HUDEP-2 (cell line): Measurements from ENCODE around the gene ANKFN1.

Experiments
- DNase-seq, 76 experiments: peaks; one replicate each; lab custom pipeline; 2025; ENCODE audit not compliant: unreplicated experiment in 76 of 76; lab: John Stamatoyannopoulos, UW

Gene ANKFN1

DNA sequence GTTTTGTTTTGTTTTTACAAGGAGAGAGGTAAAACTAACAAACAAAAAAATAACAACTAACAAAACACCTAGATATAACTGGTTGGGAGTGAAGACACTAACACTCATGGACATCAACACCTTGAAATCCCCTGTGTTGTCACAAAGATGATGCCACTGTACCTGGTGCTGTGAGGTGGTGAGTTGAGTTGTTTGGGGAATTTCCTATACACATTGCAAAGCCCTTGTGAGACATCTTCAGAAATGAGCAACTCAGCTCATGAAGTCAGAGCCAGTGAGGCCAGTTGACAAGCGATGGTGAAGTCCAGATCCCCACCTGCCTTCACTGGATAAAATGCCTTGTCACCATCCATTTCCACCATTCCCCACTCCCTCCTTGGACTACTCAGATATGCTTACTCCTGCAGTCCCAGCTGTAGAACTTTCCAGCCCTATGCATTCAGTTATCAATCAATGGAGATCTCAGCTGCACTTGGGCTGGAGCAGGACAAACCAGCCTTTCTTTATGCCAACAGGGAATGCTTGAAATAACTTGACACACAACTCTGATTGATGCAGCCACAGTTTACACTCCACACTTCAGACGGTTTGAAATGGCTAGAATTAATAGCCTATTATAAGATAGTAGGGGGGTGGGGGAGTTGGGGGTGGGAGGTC, 22.2 kb downstream of the ANKFN1 start:
- DNase-seq: no peak

DNA sequence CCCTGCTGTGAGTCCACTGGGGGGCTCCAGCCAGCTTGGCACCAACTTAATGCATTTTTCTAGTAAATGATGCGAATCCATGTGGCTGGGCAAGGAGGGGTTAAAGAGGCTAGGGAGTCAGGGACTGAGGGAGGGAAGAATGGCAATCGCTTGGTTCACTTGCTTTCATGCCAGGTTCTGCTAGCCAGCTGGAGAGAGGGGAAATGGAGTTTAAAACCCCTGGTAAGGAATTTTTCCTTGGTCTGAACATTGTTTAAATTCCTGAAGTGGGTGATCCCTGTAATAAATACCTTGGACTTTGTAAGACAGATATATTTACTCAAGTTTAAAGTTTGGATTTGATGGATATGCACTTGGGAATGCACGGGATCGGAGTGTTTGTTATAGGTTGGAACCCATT, 22.8 kb downstream of the ANKFN1 start:
- no peak for DNase-seq

DNA sequence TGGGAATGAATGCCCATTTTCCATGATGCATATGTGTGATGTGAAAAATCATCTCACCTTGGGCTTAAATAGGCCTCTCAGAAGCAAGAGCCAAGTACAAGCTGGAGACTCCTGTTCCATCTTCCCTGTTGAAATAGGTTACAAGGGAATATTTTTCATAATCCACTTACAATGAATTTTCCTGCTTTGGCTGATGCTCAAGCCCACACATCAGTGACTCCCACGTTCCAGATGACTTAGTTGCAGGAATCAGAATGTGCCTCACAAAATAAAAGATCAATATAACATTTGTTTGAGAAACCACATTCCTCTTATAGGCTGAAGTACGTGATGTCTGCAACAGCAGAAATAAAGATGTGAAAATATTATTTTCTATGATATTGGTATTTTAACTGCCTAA, 24.1 kb downstream of the ANKFN1 start:
- no peak for DNase-seq

DNA sequence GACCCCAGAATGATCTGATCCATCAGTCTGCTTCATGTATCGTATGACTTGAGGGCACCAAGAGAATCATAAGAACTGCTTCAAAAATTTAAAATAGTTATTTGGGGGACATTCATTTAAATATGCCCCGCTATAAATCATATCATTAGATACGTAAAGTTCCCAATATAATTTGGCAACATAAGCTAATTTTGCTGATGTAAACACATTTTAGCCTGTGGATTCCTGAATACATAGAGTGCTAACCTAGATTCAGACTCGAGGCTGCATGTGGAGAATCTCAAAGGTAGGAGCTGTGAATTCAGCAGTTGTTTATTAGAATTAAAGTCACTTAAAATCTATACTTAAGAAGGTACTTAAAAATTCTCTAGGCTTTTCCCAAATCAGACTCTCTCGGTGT, 24.9 kb downstream of the ANKFN1 start:
- DNase-seq: no peak

DNA sequence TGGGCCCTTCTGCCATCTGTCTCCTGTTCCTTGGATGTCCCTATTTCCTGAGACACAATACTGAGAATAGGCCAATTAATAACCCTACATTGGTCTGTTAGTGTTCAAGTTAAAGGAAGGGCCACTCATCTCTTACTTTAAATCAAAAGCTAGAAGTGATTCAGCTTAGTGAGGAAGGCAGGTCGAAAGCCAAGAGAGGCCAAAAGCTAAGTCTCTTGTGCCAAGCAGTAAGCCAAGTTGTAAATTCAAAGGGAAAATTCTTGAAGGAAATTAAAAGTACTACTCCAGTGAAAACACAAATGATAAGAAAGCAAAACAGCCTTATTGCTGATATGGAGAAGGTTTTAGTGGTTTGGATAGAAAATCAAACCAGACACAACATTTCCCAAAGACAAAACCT, 28.8 kb downstream of the ANKFN1 start:
- no peak for DNase-seq

DNA sequence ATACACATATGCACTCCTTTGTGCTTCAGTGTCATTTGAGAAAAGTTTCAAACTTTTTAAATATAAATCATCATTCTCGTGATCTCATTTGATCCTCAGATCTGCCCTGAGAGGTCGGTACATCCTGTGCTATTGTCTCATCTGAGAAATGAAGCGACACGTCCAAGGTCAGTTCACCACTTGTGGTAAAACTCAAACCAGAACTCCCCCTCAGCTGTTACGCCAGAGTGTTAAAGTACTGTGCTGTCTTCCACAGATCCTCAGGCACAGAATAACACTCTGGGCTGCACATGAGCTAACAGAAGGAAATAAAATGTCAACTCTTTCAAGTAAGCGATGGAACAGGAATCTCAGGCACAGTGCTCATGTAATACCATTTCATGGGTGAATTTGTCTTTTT, 31.4 kb downstream of the ANKFN1 start:
- DNase-seq: no peak

DNA sequence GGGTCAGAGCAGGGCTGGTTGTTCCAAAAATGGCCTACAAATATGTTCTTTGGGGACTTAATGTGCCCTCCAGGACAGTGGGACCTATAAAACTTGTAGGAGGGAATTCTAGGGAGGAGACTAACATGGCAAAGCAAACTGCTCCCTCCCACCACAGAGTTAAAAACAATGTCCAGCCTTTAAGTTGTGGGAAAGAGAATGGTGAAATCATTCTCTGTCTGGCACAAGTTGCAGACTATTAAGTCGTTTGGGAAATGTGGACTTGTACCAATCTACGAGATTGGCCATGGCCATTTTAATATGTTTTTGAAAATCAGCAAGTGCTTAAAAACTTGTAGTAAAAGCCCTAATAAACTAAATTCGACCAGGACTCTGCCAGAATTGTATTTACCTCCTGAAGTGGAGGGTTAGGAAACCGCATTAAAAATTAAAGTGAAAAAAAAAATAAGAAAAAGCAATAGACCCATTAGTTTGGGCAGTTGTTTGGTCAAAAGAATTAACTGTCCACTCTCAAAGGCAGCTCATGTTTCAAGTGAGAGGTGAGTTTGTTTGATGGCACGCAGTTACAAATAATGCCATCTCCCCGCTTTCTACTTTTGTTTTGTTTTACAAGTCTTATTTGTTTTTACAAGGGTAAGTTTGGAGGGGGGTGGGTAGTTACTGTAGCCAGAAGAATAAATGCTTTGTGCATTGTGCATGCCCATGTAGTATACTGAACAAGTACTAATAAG, 32.4 kb downstream of the ANKFN1 start:
- DNase-seq: no peak

DNA sequence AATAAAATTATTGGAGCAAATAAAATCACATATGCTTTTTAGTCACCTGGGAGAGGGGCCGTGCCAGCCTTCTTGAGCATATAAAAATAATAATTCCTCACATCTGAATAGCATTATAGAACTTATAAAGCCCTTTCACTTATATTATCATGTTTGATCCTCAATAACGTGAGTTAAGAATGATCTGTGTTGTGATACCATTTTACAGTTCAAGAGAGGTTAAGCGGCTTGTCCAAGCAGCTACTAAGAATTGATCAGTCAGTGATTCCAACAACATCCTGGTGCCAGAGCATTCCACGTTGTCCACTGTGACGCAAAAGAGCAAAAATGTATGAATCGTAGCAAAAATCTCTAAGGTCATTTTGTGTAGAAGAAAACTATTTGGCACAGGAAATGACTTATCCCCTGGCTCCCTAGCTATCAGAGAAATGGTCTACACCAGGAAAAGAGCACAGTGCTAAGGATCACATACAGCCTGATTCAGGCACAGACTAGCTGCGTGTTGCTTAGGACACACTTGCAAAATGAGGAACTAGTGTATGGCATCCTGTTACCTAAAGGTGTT, 33.0 kb downstream of the ANKFN1 start:
- DNase-seq: no peak

DNA sequence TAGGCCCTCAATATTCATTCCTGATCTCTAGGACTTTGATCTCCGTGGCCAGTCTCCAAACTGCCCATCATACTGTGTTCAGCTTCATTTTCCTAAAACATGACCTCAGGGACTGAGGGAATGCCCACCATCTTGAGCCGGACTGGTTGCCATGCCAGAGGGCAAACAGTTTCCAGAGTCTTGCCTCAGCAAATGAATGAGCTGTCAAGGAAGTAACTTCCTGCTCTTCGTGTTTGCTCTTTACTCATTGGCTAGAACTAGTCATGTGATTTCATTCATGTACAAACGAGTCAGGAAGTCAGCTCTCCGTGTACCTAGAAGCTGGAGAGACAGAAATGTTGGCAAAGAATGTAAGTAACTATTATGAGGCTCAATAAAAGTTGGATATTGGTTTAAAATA, 50.2 kb downstream of the ANKFN1 start:
- peak in 4 of 76 experiments; percentile 2 to 26 (median 16) for DNase-seq

DNA sequence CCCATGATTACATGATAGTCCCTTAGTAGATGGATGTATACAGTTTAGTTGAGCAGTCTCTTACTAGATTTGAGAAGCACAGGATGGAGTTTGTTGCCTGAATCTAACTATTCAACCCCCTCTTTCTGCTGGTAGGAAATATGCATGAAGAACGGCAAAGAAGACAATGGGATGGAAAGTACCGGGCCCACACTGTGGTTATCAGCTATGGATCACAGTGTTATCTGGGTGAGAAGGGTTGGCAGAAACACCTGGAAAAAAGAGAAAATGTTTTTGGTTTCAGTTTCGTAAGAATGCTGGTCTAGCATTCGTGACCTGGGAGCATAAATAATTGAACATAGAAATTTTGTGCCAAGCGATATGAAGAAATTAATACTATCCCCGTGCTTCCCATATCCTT, 53.1 kb downstream of the ANKFN1 start:
- DNase-seq: no peak

DNA sequence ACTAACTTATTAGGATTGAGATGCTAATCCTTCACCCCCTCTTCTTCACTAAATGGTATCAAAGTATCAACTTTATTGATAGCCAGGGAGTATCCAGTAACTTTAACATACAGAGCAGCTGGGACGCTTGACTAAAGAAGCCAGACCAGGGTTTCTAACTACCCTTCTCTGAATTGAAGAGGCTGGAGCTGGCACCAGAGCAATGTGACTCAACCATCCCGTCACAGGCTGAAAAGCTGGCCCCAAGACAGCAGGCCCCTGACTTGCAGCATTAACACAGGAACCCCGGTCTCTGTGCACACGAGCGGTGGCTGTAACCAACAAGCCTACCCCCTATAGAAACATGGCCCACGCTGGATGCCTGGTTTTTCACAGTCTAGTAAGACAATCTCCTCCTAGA, 59.8 kb downstream of the ANKFN1 start:
- DNase-seq: no peak

DNA sequence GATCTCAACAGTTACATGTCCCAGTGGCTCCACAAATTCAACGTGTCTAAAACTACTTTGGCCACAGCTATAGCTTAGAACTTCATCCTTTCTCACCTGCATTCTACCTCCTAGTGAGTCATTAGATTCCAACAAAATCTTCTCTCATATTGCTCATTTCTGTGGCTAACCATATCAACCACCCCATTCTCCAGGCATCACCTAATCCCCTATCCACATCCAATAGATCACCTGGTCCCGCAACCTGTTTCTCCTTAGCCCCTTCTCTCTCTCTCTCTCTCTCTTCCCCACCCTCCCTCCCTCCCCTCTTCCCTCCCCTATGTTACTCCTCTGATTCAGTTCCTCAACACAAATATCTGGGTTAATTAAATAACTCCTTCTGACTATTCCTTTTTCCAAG, 64.6 kb downstream of the ANKFN1 start:
- no peak for DNase-seq

DNA sequence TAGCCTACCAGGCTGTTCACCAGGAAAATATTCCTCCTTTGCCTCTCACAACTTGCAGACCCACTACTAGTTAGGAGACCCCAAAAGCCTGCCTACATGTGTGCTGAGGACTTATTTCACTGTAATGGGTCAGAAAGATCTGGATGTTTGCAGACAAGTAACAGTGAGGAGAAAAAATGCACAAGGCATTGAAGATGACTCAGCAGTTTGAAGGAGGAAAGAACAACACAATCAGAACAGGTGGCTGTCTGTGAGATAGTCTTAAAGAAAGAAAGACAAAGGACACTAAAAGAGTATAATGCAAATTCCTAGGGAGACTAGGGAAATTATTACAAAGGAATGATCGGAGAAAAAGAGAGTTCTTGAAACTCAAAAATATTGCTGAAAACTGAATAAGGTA, 69.0 kb downstream of the ANKFN1 start:
- no peak for DNase-seq

DNA sequence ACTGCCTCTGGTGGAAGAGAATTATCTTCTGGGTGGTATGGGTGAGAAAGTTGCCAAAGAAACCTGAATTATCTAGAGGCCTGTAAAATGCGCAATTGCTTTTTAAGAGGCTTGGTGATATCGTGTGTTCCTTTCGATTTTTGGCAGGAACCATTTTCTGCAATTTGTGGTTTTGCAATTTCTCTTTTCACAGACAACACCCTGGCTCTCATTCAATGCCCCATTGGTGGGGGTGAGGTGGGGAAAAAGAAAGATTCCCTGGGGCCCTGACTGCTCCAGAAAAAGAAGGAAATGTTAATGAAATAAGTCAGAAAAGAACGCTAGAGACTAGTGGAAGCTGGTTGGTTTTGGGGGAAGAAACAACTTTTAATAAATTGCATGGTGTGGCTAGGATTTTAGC, 77.4 kb downstream of the ANKFN1 start:
- DNase-seq: no peak

DNA sequence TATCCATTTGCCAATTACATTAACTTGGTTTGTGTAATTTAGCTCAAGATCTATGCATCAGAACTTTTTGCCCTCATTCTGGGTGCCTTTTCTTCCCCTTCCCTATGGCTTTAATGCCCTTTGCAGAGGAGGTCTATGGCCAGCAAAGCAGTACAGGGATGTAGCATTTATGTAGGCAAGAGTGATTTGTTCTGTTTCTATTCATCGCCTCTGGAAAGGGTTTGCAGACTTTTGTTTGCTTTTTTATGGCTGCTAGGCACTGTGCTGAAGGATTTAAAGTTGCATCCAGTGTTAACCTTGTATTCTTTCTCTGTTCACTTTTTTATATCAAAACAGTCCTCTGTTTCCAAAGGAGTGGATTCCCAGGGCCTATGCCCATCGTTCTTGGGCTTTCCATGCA, 78.0 kb downstream of the ANKFN1 start:
- no peak for DNase-seq

DNA sequence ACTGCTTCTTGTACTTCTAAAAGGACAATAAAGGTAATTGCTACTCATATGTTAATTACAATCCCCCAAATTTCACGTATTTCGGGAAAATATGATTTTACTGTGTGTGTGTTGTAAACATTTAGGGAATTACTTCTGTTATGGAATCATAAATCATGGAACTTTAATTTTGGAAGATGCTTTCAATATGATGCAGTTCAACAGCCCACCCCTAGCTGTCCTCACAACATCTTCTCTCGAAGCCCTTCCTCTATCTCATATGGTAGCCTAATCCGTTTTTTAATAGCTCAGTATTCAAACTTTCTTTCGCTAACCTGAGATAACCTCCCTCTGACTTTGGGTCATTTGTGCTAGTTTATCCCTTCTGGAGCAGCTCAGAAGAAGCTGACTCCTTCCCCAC, 78.4 kb downstream of the ANKFN1 start:
- no peak for DNase-seq

DNA sequence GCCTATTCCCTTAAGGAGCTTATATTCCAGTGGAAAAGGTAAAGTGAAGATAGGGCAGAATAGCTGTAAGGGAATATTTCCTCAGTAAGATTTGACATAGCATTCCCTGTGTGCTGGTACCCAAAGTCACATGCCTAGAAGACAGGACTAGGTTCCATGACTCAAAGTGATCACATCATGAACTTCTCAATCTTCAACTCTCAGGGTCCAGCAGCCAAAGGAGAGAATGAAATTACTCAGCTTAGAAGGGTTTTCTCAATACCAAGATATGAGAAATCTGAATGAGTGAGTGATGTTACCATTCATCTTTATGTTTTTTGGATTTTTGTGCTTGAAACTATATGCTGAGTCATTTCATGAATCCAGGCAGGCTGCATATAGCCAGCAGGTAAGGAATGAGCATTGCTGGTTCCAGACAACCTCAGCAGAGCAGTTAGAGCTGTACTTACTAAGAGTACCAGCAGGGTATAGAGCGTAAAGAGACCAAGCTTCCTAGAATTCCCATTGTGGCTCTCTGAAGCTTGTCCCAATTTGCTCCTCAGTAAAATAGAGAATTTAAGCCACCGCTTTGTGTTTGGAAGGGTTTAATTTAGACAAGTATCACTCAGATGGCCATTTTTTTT, 91.1 kb downstream of the ANKFN1 start:
- no peak for DNase-seq

DNA sequence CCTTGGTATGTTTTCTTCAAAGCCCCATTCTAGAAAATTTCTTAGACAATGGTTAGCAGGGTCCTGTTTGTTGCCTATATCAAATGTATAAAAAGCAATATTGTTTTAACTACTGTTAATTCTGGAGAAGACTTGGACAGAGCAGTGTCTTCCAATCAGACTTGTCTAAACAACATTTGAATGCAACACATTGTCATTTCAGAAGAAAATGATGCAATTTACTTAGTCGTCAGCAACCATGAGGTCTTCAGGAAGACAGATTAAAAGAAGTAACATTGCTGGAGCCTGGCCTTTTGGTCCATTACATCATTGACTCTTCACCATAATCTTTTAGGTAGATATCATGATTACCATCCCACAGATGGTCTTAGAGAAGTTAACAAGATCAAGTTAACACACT, 94.5 kb downstream of the ANKFN1 start:
- DNase-seq: no peak

DNA sequence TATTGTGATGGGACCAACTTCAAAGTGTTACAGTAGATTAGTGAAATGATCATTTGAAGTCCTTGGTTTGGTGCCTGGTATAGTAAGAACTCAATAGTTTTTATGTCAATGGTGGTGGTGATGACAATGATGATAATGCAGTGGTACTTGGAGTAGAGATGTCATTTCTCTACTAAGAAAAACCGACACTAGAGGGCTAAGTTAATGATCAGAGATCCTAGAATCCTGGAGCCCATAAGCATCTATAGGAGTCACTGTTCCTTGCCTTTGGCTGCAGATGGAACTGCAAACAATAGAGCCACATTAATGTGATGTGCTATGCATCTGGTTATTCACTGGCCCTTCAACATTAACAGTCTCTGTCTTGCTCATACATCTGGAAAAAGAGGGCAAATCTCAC, 103.8 kb downstream of the ANKFN1 start:
- no peak for DNase-seq

DNA sequence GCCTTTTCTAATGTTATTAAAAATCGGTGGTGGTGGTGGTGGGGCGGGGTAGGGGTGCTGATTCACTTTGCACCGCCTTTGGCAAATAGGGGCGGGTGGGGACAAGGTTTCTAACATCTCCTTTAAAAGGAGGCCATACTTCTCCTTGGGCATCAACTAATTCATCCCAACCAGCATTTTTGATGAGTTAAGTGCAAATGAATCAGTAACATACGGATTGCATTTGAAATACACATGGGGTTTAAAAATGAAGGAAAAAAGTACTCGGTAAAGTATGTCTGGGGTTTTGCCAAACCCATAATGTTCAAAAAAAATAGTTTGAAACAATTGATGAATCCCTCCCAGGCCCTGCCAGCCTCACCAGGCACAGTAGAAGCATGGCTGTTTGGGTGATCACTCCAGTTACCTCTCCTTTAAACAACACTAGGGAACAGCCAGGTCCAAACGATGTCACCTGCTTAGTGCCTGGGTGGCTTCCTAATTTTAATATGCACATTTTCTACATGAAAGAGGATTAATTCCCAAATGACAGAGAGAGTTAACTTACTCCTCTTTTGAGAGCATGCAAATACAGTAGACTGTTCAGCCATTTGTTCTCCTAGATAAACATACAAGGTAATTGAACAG, 107.2 kb downstream of the ANKFN1 start:
- no peak for DNase-seq

DNA sequence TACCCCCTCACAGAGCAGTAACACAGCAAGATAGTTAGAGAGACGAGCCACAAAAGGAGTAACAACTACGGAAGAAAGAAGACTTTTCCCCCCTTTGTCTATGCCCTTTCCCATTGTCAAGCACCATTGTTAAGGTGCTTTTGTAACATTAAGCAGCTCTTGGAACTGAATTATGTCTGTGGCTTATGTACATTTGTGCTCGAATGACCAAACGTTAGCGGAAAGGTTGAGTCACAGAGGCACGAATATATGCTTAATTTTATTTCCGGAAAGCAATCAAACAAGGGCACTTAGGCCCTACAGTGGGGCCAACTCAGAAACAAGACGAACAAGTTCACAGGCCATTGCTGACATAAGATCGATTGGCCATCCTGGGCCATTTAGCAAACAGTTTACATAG, 109.5 kb downstream of the ANKFN1 start:
- DNase-seq: no peak
